Measurements from ENCODE around the gene NUDT4. TPM values are rescaled to one million over a fixed set of nuclear protein-coding genes. Genes with fewer than 3 reads are reported as not detected.

NUDT4 gene
- total RNA-seq: 49.5 and 130 TPM in 2 replicates

DNA sequence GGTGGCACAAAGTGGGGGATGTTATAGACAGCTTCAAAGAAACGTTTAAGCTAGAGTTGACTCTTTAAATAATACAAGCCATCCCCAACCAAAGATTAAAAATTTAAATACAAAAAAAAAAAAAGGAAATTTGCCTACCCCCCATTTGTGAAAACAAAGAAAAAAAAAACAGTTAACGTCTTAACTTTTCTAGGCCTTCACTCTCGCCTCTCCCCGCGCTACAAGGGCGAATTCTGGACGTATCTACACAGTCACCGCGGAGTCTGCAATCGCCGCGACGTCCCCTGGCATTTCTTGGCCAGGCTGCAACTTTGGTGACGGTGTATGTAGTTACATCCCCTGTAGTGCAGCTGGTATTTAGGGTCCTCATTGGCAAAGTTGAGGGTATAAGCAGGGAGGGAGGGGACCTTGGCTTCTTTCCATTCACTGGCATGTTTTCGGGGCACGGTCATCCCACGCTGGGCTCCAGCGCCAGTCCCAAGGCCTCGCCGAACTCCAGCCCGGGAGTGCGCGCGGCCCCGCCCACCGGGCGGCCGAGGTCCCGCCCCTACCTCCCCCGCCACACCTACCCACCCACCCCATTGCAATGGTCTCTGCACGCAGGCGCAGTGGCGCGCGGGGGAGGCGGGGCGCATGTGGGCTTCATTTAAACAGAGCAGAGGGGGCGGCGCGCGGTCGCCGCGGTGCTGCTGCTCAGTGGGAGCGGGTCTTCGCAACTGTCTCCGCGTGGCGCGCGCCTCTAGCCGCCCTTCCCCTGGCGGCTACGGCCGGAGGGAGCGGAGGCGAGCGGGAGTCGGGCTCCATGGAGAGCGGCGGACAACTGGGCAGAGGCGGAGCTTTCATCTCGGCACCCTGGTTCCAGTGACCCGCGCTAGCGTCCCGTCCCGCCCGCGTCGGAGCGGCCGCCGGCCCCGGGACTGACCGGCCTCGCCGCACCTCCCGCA, at the start of gene NUDT4:
NUDT4 (plus strand) TSS at position 674 of the 944 bp plus-strand sequence. CDS start 398 bp downstream, outside the sequence.

DNA sequence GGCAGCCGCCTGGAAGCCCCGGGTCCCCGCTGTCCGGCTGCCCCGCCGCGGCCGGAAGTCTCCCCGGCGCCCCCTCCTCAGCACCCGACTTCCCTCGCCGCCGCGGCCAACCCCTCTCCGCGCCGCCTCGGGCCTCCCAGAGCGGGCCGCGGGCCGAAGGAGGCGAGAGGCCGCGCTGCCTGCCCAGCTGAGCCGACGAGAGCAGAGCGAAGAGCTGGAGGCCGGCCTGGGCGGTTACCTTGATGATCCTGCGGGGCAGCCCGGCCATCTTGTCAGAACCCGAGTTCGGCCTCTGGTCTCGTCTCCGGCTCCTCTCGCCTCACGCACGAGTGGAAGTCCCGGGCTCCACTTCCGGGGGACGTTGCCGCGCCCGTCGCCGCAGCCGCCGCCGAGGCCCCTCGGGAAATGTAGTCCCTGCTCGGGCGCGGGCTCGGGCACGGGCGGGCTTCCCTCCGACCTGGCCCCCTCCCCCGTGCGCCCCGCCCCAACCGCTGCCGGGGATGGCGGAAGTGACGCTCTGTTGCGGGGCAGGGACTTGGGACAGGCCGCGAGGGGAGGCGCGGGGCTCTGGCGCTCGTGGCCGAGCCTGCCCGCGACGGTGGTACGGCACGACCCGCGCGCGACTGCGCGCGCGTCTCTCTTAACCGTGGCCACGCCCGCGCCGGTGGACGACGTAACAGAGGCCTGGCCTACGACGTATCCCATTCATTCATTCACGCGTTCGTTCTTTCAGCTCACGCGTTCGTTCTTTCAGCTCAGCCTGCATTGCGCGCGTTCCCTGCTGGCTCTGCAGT, 64.1 kb downstream of the NUDT4 start, which contains the start of gene UBE2N:
UBE2N (minus strand) TSS at position 331 of the 794 bp plus-strand sequence; CDS start at position 268, 63 bp downstream.

Other genes with a start within 250 kb of the NUDT4 start
- 69.3 and 169 TPM in 2 replicates for gene UBE2N, start 64.0 kb downstream of the NUDT4 start, total RNA-seq
- 31.7 and 71.1 TPM in 2 replicates for gene MRPL42, start 89.6 kb downstream of the NUDT4 start, total RNA-seq
- 57.4 and 89.5 TPM in 2 replicates for gene SOCS2, start 194.8 kb downstream of the NUDT4 start, total RNA-seq